ENCODE measurements around the gene ARFGAP1. TPM values are rescaled to one million over a fixed set of nuclear protein-coding genes. Genes with fewer than 3 reads are reported as not detected.

ARFGAP1 gene
- total and polyA plus RNA-seq, 2 of the 8 experiments (the other 6 are each of a cell fraction or from before 2014, with no cell fraction given), result 93.7 to 100 TPM

DNA sequence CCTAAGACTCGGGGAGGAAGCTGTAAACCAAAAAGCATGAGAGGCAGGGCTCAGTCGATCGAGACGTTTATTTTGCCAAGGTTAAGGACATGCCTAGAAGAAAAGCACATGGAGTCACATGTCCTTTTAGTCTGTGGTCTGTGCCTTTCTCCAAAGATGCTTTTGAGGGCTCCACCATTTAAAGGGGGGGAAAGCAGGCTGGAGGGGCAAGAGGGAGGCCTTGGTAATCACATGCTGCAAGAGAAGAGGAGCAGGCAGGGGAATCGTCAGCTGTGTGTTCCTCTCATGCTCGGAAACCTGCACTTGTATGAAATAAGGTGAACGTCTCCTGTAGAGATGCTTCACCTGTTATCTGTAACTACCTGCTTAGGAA, 47.5 kb upstream of the ARFGAP1 start:
- H4K8ac ChIP-seq (ENCODE audit: extremely low read depth, insufficient read depth, low read length), result no peak overlapping the region; the same call in 1 of the 2 replicates
- POLR2A ChIA-PET (ENCODE audit: partially characterized antibody), result interaction anchor here (1.1 to 3.3 kb wide), 6 partner anchors 10 to 62 kb away, joined by 3 to 14 read pairs (median 6); partner anchors contain the start of gene BIRC7
- TF ChIP-seq POU5F1 (IDR thresholded peaks at IDR 0.05; ENCODE audit: low read depth, low read length) (no peak), CBX8 (IDR thresholded peaks at IDR 0.05; ENCODE audit: borderline replicate concordance, low read depth, low read length) (no peak), JUN (IDR thresholded peaks at IDR 0.05; ENCODE audit: low read depth, low read length) (no peak)

More for the DNA sequence above, 47.5 kb upstream of the ARFGAP1 start:
- Histone ChIP-seq H2BK5ac (ENCODE audit: low read depth, low read length) (0 out of 2 replicates have a peak overlapping the region, but pooled peaks have one; percentile 24), H2AK5ac (ENCODE audit: low read depth, low read length) (peak overlapping the region; percentile 82; the same call in 1 of the 2 replicates), H3K9ac (replicated peaks in 1 of 4; ENCODE audit: extremely low read depth in 1 of 4, low read depth in 3 of 4, low read length in 3 of 4) (no peak overlapping the region; a peak in 1 of 7 replicates), H3K14ac (ENCODE audit: insufficient read length) (no peak overlapping the region), H3K27me3 (replicated peaks in 1 of 4; ENCODE audit: control insufficient read depth in 3 of 4, extremely low read depth in 1 of 4, insufficient read depth in 3 of 4, low read length in 3 of 4) (peaks cover 0 to 3% (median 0%) of the 10 kb centered on the region in 4 experiments; a peak in 2 of 7 replicates), H2BK15ac (ENCODE audit: low read length) (no peak overlapping the region), H3K36me3 (ENCODE audit: control insufficient read depth in 2 of 4, insufficient read depth in 4 of 4, low read length in 3 of 4) (no peaks in the 10 kb centered on the region), H3K79me1 (ENCODE audit: low read depth, low read length) (no peaks in the 10 kb centered on the region), H3K9me3 (ENCODE audit: insufficient read depth in 2 of 2, low read depth in 1 of 2, low read length in 1 of 2) (no peaks in the 10 kb centered on the region), H4K20me1 (replicated peaks in 1 of 2; ENCODE audit: control insufficient read depth in 1 of 2, insufficient read depth in 2 of 2, low read length in 2 of 2) (peaks cover 0 to 3% of the 10 kb centered on the region in 2 experiments), H3K23me2 (ENCODE audit: low read depth, low read length) (peaks cover 2% of the 10 kb centered on the region; the same call in 1 of the 2 replicates), H3K56ac (replicated peaks; ENCODE audit: insufficient read length, low read depth, low read length) (no peak overlapping the region), H2BK12ac (ENCODE audit: low read depth, low read length) (peak overlapping the region; percentile 68; the same call in 1 of the 2 replicates), H3K4me2 (ENCODE audit: insufficient read depth in 1 of 2, low read depth in 2 of 2, low read length in 2 of 2) (no peak overlapping the region), H4K5ac (ENCODE audit: insufficient read length, low read depth, low read length) (no peak overlapping the region), H3K27ac (ENCODE audit: low read depth, low read length) (no peak overlapping the region), H3K18ac (ENCODE audit: extremely low read depth, low read length) (no peak overlapping the region), H3K4me1 (replicated peaks in 1 of 4; ENCODE audit: control insufficient read depth in 3 of 4, insufficient read depth in 4 of 4, low read length in 3 of 4) (peaks cover 7 to 19% (median 11%) of the 10 kb centered on the region in 4 experiments), H3K4ac (replicated peaks; ENCODE audit: insufficient read length, low read depth, low read length) (no peak overlapping the region), H2BK20ac (ENCODE audit: low read length) (no peak overlapping the region), H4K91ac (replicated peaks; ENCODE audit: insufficient read length, low read length) (no peak overlapping the region), H3K79me2 (ENCODE audit: control insufficient read depth in 1 of 2, insufficient read depth in 2 of 2, low read length in 2 of 2) (no peaks in the 10 kb centered on the region), H3K23ac (ENCODE audit: insufficient read length) (no peak overlapping the region), H2AFZ (ENCODE audit: low read length) (no peak overlapping the region), H2BK120ac (replicated peaks; ENCODE audit: low read depth, low read length) (no peak overlapping the region), H3K4me3 (ENCODE audit: extremely low read depth in 1 of 4, insufficient read depth in 2 of 4, low read depth in 3 of 4, low read length in 4 of 4) (no peak overlapping the region)
- FAIRE-seq, result no peak
- no peak for DNase-seq (ENCODE audit: low read depth in 1 of 2, low spot score in 2 of 2)
- WGBS, 2 experiments (ENCODE audit: extremely low coverage in 1 of 2, insufficient coverage in 1 of 2, insufficient read length in 1 of 2, insufficient replicate concordance in 2 of 2, low coverage in 1 of 2, low lambda C conversion rate in 2 of 2, missing lambda C conversion rate in 1 of 2), result 81% methylated on average over 7 of the region's 7 CpGs; no CpG with 5 or more reads in 1 of the 2 experiments
- CTCF ChIA-PET (ENCODE audit: partially characterized antibody), result interaction anchor here (0.8 to 5.3 kb wide), 24 partner anchors 11 to 385 kb away, joined by 3 to 199 read pairs (median 26); partner anchors contain the start of genes ARFGAP1, BIRC7, COL20A1 and NKAIN4
